B cell (primary cell): ENCODE results near the gene ARHGEF7. TPM values are rescaled to one million over a fixed set of nuclear protein-coding genes. Genes with fewer than 3 reads are reported as not detected.

Experiments
- ATAC-seq: fragments of 200-7000 bp; cut with Tn5 transposase; one replicate; pipeline ENCODE4 v1.10.0; 2021; ENCODE audit warnings: low read depth, mild to moderate bottlenecking, moderate number of reproducible peaks, moderate library complexity
- CTCF ChIA-PET: fragments of 350-600 bp; sonication (Branson Sonifier 250); formaldehyde crosslinking; loops from one replicate; lab custom pipeline; 2021; ENCODE audit warnings: antibody characterized with exemption, inconsistent platforms; lab: Charles Lee
- POLR2A ChIA-PET: fragments of 350-600 bp; sonication (Branson Sonifier 250); formaldehyde crosslinking; loops from one replicate; lab custom pipeline; 2021; ENCODE audit warnings: antibody characterized with exemption; lab: Charles Lee
- DNase-seq: peaks from one replicate; pipeline ENCODE4 v3.0.0; 2013
- H2AFZ ChIP-seq: 2 replicates; pipeline ENCODE4 v1.6.1; 2012; ENCODE audit warnings: mild to moderate bottlenecking, low read depth, low read length; ENCODE audit not compliant: insufficient read depth, poor library complexity, severe bottlenecking
- H3K27ac ChIP-seq, 2 donors: 1 replicate in 1 of 2; 2 replicates in 1 of 2; pipeline ENCODE4 v1.5.1; 2012 to 2013; ENCODE audit warnings: low read length in 2 of 2, mild to moderate bottlenecking in 2 of 2, moderate library complexity in 1 of 2
- H3K27me3 ChIP-seq, 4 experiments: fragments of 200-600 bp in 1 of 4; sonication (generic) in 1 of 4; replicated peaks in 1 of 4; 1 replicate in 2 of 4; 2 replicates in 2 of 4; pipeline versions ENCODE4 v1.6.1 to v1.7.0; 2013 to 2016; ENCODE audit warnings: low read length in 3 of 4, mild to moderate bottlenecking in 2 of 4, mixed read lengths in 1 of 4, moderate library complexity in 1 of 4; ENCODE audit not compliant: insufficient read depth in 4 of 4, control insufficient read depth in 3 of 4; ENCODE audit errors: control extremely low read depth in 1 of 4
- H3K36me3 ChIP-seq, 2 experiments: replicated peaks in 1 of 2; 1 replicate in 1 of 2; 2 replicates in 1 of 2; pipeline versions ENCODE4 v1.6.1 to v1.7.1; 2013; ENCODE audit warnings: low read length in 1 of 2; ENCODE audit not compliant: insufficient read depth in 2 of 2, control insufficient read depth in 1 of 2; ENCODE audit errors: control extremely low read depth in 1 of 2, extremely low read depth in 1 of 2
- H3K4me1 ChIP-seq, 2 donors: fragments of 200-600 bp in 1 of 2; sonication (generic) in 1 of 2; 1 replicate in 1 of 2; 2 replicates in 1 of 2; pipeline versions ENCODE4 v1.5.1 to v1.6.1; 2013 to 2017; ENCODE audit warnings: low read length in 2 of 2; ENCODE audit not compliant: control insufficient read depth in 2 of 2, insufficient read depth in 2 of 2
- H3K4me2 ChIP-seq: replicated peaks from 2 replicates; pipeline ENCODE3; 2012; ENCODE audit warnings: mild to moderate bottlenecking, low read depth, low read length; ENCODE audit not compliant: poor library complexity, severe bottlenecking
- H3K4me3 ChIP-seq, 5 experiments: fragments of 200-600 bp in 1 of 5; sonication (generic) in 1 of 5; 1 replicate in 3 of 5; 2 replicates in 2 of 5; pipeline versions ENCODE4 v1.5.1 to v1.7.0; 2011 to 2016; ENCODE audit warnings: low read length in 4 of 5, mild to moderate bottlenecking in 4 of 5, low read depth in 2 of 5, control low read depth in 1 of 5, moderate library complexity in 1 of 5; ENCODE audit not compliant: insufficient read depth in 1 of 5; ENCODE audit errors: control extremely low read depth in 1 of 5, extremely low read depth in 1 of 5
- H3K79me2 ChIP-seq: fragments of 200-600 bp; sonication (generic); one replicate; pipeline ENCODE4 v1.6.0; 2016; ENCODE audit warnings: low read length; ENCODE audit not compliant: control insufficient read depth, insufficient read depth
- H3K9ac ChIP-seq: fragments of 200-600 bp; sonication (generic); 2 replicates; pipeline ENCODE4 v1.6.1; 2017; ENCODE audit warnings: mild to moderate bottlenecking, low read length, moderate library complexity
- H3K9me3 ChIP-seq, 3 donors: one replicate each; pipeline versions ENCODE4 v1.6.1 to v1.7.1; 2013; ENCODE audit warnings: low read length in 2 of 3; ENCODE audit not compliant: control insufficient read depth in 2 of 3, insufficient read depth in 1 of 3; ENCODE audit errors: control extremely low read depth in 1 of 3
- H4K20me1 ChIP-seq: 2 replicates; pipeline ENCODE4 v1.6.0; 2012; ENCODE audit warnings: mild to moderate bottlenecking, low read length; ENCODE audit not compliant: insufficient read depth, control insufficient read depth, poor library complexity, severe bottlenecking
- H3K27ac Mint-ChIP-seq: one replicate; pipeline ENCODE4 v1.8.0; 2021; ENCODE audit warnings: mixed read lengths
- H3K27me3 Mint-ChIP-seq: one replicate; pipeline ENCODE4 v1.8.0; 2021; ENCODE audit warnings: mixed read lengths
- H3K4me1 Mint-ChIP-seq: one replicate; pipeline ENCODE4 v1.8.0; 2021; ENCODE audit warnings: mixed read lengths
- H3K4me3 Mint-ChIP-seq: one replicate; pipeline ENCODE4 v1.8.0; 2021; ENCODE audit warnings: mixed read lengths
- H3K9me3 Mint-ChIP-seq: one replicate; pipeline ENCODE4 v1.8.0; 2022; ENCODE audit warnings: mixed read lengths; ENCODE audit not compliant: insufficient read depth
- CTCF ChIP-seq: fragments of 200-600 bp; IDR thresholded peaks from one replicate; pipeline ENCODE4 v1.8.0; 2022; ENCODE audit warnings: antibody characterized with exemption, mild to moderate bottlenecking
- EZH2 ChIP-seq: IDR thresholded peaks from 2 replicates; pipeline ENCODE4 v1.6.1; 2012; ENCODE audit warnings: borderline replicate concordance, low read depth, mild to moderate bottlenecking, moderate library complexity, low read length; ENCODE audit not compliant: insufficient read depth, poor library complexity, severe bottlenecking
- WGBS: methylation state at CpG from one replicate; pipeline ENCODE4 v1.1.5; 2013; ENCODE audit warnings: missing lambda C conversion rate; ENCODE audit not compliant: insufficient coverage; 5-methylcytosine and 5-hydroxymethylcytosine counted together
- intact Hi-C: fragments of 100-400 bp; cut with micrococcal nuclease; formaldehyde crosslinking; loops from one replicate; pipeline ENCODE4 v1.10.0; 2022
- polyA plus RNA-seq: library from polyadenylated mRNA; depleted of rRNA; stranded (reverse); fragments of >200 nt; gene quantifications from 2 replicates; pipeline ENCODE4 v1.2.3, GENCODE V29; 2012
- total RNA-seq, 2 donors: library from RNA; stranded (reverse); fragments of 120-200 nt in 1 of 2; gene quantifications; 1 replicate in 1 of 2; 2 replicates in 1 of 2; pipeline versions ENCODE4 v1.2.3 to v1.2.4, GENCODE V29; 2013 to 2022

The ARHGEF7 gene
- total and polyA plus RNA-seq, 2 donors (not counting 1 experiment from before 2014, with no cell fraction given), result 62.3 to 125 TPM

- Mint-ChIP-seq H3K27ac (peak overlapping the region; percentile 85), H3K9me3 (no peaks in the 10 kb centered on the region), H3K4me1 (peaks cover 72% of the 10 kb centered on the region), H3K27me3 (no peaks in the 10 kb centered on the region), H3K4me3 (peak overlapping the region; percentile 60)
- Histone ChIP-seq H3K4me3 (no peak overlapping the region), H3K4me2 (peak overlapping the region; percentile 49), H3K9ac (no peak overlapping the region), H2AFZ (peak overlapping the region; percentile 14), H3K9me3 (no peaks in the 10 kb centered on the region), H4K20me1 (peaks cover 66% of the 10 kb centered on the region), H3K36me3 (peaks cover 0 to 23% of the 10 kb centered on the region in 2 experiments), H3K27me3 (no peaks in the 10 kb centered on the region), H3K79me2 (peaks cover 89% of the 10 kb centered on the region), H3K4me1 (peaks cover 54 to 68% of the 10 kb centered on the region in 2 donors), H3K27ac (peak overlapping the region; percentile 64 to 76)
- DNase-seq (no peak), ATAC-seq (no peak)
- TF ChIP-seq EZH2 (no peak), CTCF (no peak)
- POLR2A ChIA-PET, result no interaction called here
- 79% methylated on average over 4 of the region's 16 CpGs for WGBS
- CTCF ChIA-PET, result interaction anchor here (1.1 to 4.7 kb wide), 4 partner anchors 11 to 137 kb away, joined by 3 to 22 read pairs (median 6); no protein-coding TSS in a partner anchor
- intact Hi-C loops, result loop anchor here (5.0 kb wide), 1 partner anchor 52 kb away; no protein-coding TSS in a partner anchor
These were observed 89.5 kb downstream of the ARHGEF7 start for GRCh38 chr13:111204438-111205177.

- Mint-ChIP-seq H3K4me1 (peaks cover 60% of the 10 kb centered on the region), H3K27me3 (no peaks in the 10 kb centered on the region), H3K4me3 (no peak overlapping the region), H3K27ac (peak overlapping the region; percentile 26), H3K9me3 (no peaks in the 10 kb centered on the region)
- Histone ChIP-seq H3K9ac (no peak overlapping the region), H3K79me2 (peaks cover 88% of the 10 kb centered on the region), H4K20me1 (peaks cover 66% of the 10 kb centered on the region), H2AFZ (no peak overlapping the region), H3K4me3 (no peak overlapping the region), H3K27me3 (no peaks in the 10 kb centered on the region), H3K4me2 (no peak overlapping the region), H3K9me3 (no peaks in the 10 kb centered on the region), H3K36me3 (peaks cover 1 to 34% of the 10 kb centered on the region in 2 experiments), H3K4me1 (peaks cover 39 to 52% of the 10 kb centered on the region in 2 donors), H3K27ac (no peak overlapping the region)
- ChIA-PET CTCF (interaction anchor here (1.8 to 4.7 kb wide), 2 partner anchors 11 to 22 kb away, joined by 5 to 22 read pairs; no protein-coding TSS in a partner anchor), POLR2A (interaction anchor here (0.6 kb wide), 1 partner anchor 488 kb away, joined by 3 read pairs; no protein-coding TSS in a partner anchor)
- TF ChIP-seq CTCF, result no peak
- no peak for TF ChIP-seq EZH2
- intact Hi-C loops, result no loop called here
- DNase-seq, result no peak
- 89% methylated on average over 11 of the region's 12 CpGs for WGBS
- no peak for ATAC-seq
These were observed 91.0 kb downstream of the ARHGEF7 start for GRCh38 chr13:111206148-111206547.
